HepG2 (cell line): Measurements from ENCODE around the gene IL17RB. TPM values are rescaled to one million over a fixed set of nuclear protein-coding genes. Genes with fewer than 3 reads are reported as not detected.

Source experiments
- HHEX ChIP-seq: IDR thresholded peaks from 2 replicates; pipeline ENCODE4 v1.6.1; 2016; ENCODE audit warnings: control low read depth
- NR2F6 ChIP-seq, 2 experiments: IDR thresholded peaks; 2 replicates each; pipeline ENCODE4 v1.6.1; 2016; ENCODE audit warnings: antibody characterized with exemption in 1 of 2, mild to moderate bottlenecking in 1 of 2
- SRSF9 ChIP-seq: fragments of 200-400 bp; formaldehyde crosslinking; IDR thresholded peaks from 2 replicates; pipeline ENCODE4 v1.6.1; 2018; ENCODE audit warnings: borderline replicate concordance, mild to moderate bottlenecking, low read depth, low read length; ENCODE audit not compliant: insufficient read depth, poor library complexity, severe bottlenecking
- XBP1 ChIP-seq: sonication (generic); formaldehyde crosslinking; IDR thresholded peaks from 2 replicates; pipeline ENCODE4 v1.5.0; 2020; ENCODE audit warnings: missing genetic modification reagents
- ZFP36L1 ChIP-seq: sonication (generic); formaldehyde crosslinking; IDR thresholded peaks from 2 replicates; pipeline ENCODE4 v1.8.0; 2022; ENCODE audit warnings: mild to moderate bottlenecking, missing genetic modification reagents, moderate library complexity
- ZFP36L2 ChIP-seq: sonication (generic); formaldehyde crosslinking; IDR thresholded peaks from 2 replicates; pipeline ENCODE4 v1.4.0; 2020; ENCODE audit warnings: missing genetic modification reagents
- ZNF205 ChIP-seq: IDR thresholded peaks from 2 replicates; pipeline ENCODE4 v1.6.1; 2018; ENCODE audit warnings: missing biosample characterization, missing genetic modification reagents
- ZNF274 ChIP-seq: sonication (generic); formaldehyde crosslinking; IDR thresholded peaks from 2 replicates; pipeline ENCODE4 v1.5.1; 2020; ENCODE audit warnings: mild to moderate bottlenecking, missing genetic modification reagents
- ZNF282 ChIP-seq: fragments of 450-650 bp; IDR thresholded peaks from 2 replicates; pipeline ENCODE4 v1.6.1; 2018; ENCODE audit not compliant: partially characterized antibody
- ZNF746 ChIP-seq: sonication (generic); formaldehyde crosslinking; IDR thresholded peaks from 2 replicates; pipeline ENCODE4 v1.8.0; 2022; ENCODE audit warnings: mild to moderate bottlenecking, missing genetic modification reagents
- ZNF816 ChIP-seq: sonication (generic); formaldehyde crosslinking; IDR thresholded peaks from 2 replicates; pipeline ENCODE4 v1.8.0; 2022; ENCODE audit warnings: missing genetic modification reagents, mild to moderate bottlenecking, borderline replicate concordance
- polyA plus RNA-seq, 8 experiments: library from polyadenylated mRNA; depleted of rRNA in 3 of 8; stranded (reverse) in 7 of 8; unstranded in 1 of 8; fragments of >200 nt; fragmentation: Illumina TruSeq in 4 of 8; extraction: Trizol in 4 of 8; gene quantifications; 2 replicates each; pipeline versions ENCODE4 v1.2.1 to v1.2.3, GENCODE V29; 2011 to 2016; ENCODE audit warnings: low read depth in 4 of 8, missing spikeins in 1 of 8, mixed read lengths in 1 of 8; ENCODE audit not compliant: insufficient read depth in 1 of 8
- total RNA-seq, 5 experiments: library from RNA; depleted of rRNA; stranded (reverse); fragments of >200 nt; fragmentation: Illumina TruSeq; extraction: Trizol; gene quantifications; 2 replicates each; pipeline ENCODE4 v1.2.3, GENCODE V29; 2016; ENCODE audit warnings: low read depth in 1 of 5
- TF ChIP-seq, protein P1 (sequence below): sonication (generic); formaldehyde crosslinking; IDR thresholded peaks from 2 replicates; pipeline ENCODE4 v1.4.0; 2020; ENCODE audit warnings: missing genetic modification reagents
- TF ChIP-seq, protein P2 (sequence below): sonication (generic); formaldehyde crosslinking; IDR thresholded peaks from 2 replicates; pipeline ENCODE4 v1.9.0; 2021; ENCODE audit warnings: mild to moderate bottlenecking, missing genetic modification reagents
- TF ChIP-seq, protein P3 (sequence below): IDR thresholded peaks from 2 replicates; pipeline ENCODE4 v1.6.1; 2018; ENCODE audit warnings: missing genetic modification reagents
- TF ChIP-seq, protein P4 (sequence below): sonication (generic); formaldehyde crosslinking; IDR thresholded peaks from 2 replicates; pipeline ENCODE4 v1.4.0; 2020; ENCODE audit warnings: mild to moderate bottlenecking, missing genetic modification reagents
- TF ChIP-seq, protein P5 (sequence below): sonication (generic); formaldehyde crosslinking; IDR thresholded peaks from 2 replicates; pipeline ENCODE4 v1.5.0; 2020; ENCODE audit warnings: missing genetic modification reagents
- TF ChIP-seq, protein P6 (sequence below): sonication (generic); formaldehyde crosslinking; IDR thresholded peaks from 2 replicates; pipeline ENCODE4 v1.5.0; 2020; ENCODE audit warnings: missing genetic modification reagents, mild to moderate bottlenecking, borderline replicate concordance

IL17RB gene
- total and polyA plus RNA-seq, 2 of the 13 experiments (the other 11 are each of a cell fraction or from before 2014, with no cell fraction given), result 130 to 190 TPM

DNA sequence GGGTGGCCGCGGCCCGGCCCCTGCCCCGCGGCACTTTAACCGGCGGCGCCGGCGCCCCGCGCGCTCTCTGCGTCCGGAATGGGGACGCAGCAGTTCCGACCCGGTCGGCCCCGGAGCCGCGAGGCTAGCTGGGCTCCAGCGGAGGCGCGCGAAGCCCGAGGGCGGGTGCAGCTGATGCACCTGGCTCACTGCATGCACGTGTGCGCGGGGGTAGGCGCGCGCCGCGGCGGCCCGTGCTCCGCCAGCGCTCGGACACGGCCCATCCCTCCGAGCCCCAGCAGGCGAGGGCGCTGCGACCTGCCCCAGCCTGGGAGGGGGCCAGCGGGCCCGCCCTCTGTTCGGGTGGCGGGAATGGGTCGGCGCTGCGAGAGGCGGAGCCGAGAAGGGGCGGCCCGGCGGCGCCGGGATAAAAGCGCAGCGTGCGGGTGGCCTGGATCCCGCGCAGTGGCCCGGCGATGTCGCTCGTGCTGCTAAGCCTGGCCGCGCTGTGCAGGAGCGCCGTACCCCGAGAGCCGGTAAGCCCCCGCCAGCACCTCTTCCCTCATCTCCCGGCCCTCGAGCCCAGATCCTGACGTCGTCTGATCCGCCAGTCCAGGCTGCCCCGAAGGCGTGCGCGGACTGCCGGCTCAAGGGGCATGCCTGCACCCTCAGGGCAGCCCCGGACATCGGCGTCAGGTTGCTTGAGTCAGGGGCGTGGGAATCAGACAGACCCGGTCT, at the start of gene IL17RB, which contains the start of gene CHDH (continued):
- TF ChIP-seq, protein P1, sequence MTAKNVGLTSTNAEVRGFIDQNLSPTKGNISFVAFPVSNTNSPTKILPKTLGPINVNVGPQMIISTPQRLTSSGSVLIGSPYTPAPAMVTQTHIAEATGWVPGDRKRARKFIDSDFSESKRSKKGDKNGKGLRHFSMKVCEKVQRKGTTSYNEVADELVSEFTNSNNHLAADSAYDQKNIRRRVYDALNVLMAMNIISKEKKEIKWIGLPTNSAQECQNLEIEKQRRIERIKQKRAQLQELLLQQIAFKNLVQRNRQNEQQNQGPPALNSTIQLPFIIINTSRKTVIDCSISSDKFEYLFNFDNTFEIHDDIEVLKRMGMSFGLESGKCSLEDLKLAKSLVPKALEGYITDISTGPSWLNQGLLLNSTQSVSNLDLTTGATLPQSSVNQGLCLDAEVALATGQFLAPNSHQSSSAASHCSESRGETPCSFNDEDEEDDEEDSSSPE (CRISPR knock-in tag), result peak; percentile 97
- TF ChIP-seq ZFP36L1, result 0 out of 2 replicates have a peak, but pooled peaks have one; percentile 53
- TF ChIP-seq HHEX (CRISPR knock-in tag), result no peak
- TF ChIP-seq, protein P2, sequence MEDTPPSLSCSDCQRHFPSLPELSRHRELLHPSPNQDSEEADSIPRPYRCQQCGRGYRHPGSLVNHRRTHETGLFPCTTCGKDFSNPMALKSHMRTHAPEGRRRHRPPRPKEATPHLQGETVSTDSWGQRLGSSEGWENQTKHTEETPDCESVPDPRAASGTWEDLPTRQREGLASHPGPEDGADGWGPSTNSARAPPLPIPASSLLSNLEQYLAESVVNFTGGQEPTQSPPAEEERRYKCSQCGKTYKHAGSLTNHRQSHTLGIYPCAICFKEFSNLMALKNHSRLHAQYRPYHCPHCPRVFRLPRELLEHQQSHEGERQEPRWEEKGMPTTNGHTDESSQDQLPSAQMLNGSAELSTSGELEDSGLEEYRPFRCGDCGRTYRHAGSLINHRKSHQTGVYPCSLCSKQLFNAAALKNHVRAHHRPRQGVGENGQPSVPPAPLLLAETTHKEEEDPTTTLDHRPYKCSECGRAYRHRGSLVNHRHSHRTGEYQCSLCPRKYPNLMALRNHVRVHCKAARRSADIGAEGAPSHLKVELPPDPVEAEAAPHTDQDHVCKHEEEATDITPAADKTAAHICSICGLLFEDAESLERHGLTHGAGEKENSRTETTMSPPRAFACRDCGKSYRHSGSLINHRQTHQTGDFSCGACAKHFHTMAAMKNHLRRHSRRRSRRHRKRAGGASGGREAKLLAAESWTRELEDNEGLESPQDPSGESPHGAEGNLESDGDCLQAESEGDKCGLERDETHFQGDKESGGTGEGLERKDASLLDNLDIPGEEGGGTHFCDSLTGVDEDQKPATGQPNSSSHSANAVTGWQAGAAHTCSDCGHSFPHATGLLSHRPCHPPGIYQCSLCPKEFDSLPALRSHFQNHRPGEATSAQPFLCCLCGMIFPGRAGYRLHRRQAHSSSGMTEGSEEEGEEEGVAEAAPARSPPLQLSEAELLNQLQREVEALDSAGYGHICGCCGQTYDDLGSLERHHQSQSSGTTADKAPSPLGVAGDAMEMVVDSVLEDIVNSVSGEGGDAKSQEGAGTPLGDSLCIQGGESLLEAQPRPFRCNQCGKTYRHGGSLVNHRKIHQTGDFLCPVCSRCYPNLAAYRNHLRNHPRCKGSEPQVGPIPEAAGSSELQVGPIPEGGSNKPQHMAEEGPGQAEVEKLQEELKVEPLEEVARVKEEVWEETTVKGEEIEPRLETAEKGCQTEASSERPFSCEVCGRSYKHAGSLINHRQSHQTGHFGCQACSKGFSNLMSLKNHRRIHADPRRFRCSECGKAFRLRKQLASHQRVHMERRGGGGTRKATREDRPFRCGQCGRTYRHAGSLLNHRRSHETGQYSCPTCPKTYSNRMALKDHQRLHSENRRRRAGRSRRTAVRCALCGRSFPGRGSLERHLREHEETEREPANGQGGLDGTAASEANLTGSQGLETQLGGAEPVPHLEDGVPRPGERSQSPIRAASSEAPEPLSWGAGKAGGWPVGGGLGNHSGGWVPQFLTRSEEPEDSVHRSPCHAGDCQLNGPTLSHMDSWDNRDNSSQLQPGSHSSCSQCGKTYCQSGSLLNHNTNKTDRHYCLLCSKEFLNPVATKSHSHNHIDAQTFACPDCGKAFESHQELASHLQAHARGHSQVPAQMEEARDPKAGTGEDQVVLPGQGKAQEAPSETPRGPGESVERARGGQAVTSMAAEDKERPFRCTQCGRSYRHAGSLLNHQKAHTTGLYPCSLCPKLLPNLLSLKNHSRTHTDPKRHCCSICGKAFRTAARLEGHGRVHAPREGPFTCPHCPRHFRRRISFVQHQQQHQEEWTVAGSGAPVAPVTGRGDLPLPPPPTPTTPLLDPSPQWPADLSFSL, result no peak
- TF ChIP-seq, protein P3, sequence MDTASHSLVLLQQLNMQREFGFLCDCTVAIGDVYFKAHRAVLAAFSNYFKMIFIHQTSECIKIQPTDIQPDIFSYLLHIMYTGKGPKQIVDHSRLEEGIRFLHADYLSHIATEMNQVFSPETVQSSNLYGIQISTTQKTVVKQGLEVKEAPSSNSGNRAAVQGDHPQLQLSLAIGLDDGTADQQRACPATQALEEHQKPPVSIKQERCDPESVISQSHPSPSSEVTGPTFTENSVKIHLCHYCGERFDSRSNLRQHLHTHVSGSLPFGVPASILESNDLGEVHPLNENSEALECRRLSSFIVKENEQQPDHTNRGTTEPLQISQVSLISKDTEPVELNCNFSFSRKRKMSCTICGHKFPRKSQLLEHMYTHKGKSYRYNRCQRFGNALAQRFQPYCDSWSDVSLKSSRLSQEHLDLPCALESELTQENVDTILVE (CRISPR knock-in tag), result peak; percentile 55; the same call in 1 of the 2 replicates
- TF ChIP-seq ZNF282, result no peak
- TF ChIP-seq, protein P4, sequence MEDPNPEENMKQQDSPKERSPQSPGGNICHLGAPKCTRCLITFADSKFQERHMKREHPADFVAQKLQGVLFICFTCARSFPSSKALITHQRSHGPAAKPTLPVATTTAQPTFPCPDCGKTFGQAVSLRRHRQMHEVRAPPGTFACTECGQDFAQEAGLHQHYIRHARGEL (CRISPR knock-in tag), result no peak
- peak; percentile 59; the same call in 1 of the 2 replicates for TF ChIP-seq ZNF816
- no peak for TF ChIP-seq NR2F6 (IDR thresholded peaks at IDR 0.05)
- peak; percentile 59; the same call in 1 of the 2 replicates for TF ChIP-seq NR2F6 (CRISPR knock-in tag; IDR thresholded peaks at IDR 0.05)
- peak; percentile 69; the same call in 1 of the 2 replicates for TF ChIP-seq ZFP36L2 (CRISPR knock-in tag)
- TF ChIP-seq ZNF746 (CRISPR knock-in tag), result peak; percentile 52; the same call in 1 of the 2 replicates
- TF ChIP-seq ZNF205 (CRISPR knock-in tag), result peak; percentile 60; the same call in 1 of the 2 replicates
- no peak for TF ChIP-seq SRSF9
- TF ChIP-seq, protein P5, sequence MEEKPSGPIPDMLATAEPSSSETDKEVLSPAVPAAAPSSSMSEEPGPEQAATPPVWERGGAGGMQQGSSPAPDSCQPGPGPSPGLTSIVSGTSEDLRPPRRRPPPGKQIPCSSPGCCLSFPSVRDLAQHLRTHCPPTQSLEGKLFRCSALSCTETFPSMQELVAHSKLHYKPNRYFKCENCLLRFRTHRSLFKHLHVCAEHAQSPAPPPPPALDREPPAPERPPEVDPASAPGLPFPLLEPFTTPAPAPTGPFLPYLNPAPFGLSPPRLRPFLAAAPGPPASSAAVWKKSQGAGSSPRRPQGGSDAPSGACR (CRISPR knock-in tag), result no peak
- TF ChIP-seq, protein P6, sequence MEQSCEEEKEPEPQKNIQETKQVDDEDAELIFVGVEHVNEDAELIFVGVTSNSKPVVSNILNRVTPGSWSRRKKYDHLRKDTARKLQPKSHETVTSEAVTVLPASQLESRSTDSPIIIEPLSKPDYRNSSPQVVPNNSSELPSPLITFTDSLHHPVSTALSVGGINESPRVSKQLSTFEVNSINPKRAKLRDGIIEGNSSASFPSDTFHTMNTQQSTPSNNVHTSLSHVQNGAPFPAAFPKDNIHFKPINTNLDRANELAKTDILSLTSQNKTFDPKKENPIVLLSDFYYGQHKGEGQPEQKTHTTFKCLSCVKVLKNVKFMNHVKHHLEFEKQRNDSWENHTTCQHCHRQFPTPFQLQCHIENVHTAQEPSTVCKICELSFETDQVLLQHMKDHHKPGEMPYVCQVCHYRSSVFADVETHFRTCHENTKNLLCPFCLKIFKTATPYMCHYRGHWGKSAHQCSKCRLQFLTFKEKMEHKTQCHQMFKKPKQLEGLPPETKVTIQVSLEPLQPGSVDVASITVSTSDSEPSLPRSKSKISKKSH (CRISPR knock-in tag), result peak; percentile 89; the same call in 1 of the 2 replicates
- TF ChIP-seq XBP1 (CRISPR knock-in tag), result no peak
- TF ChIP-seq ZNF274, result peak; percentile 87
